Measurements from ENCODE around the gene ACTR10.
A peak's percentile ranks its signal among the peaks of the same experiment; 100 is the strongest.
"Not testable (repeated sequence)": the region's sequence is repeated elsewhere in the genome, so short reads cannot be mapped to it uniquely, and the experiment has no call there.

Gene ACTR10

DNA sequence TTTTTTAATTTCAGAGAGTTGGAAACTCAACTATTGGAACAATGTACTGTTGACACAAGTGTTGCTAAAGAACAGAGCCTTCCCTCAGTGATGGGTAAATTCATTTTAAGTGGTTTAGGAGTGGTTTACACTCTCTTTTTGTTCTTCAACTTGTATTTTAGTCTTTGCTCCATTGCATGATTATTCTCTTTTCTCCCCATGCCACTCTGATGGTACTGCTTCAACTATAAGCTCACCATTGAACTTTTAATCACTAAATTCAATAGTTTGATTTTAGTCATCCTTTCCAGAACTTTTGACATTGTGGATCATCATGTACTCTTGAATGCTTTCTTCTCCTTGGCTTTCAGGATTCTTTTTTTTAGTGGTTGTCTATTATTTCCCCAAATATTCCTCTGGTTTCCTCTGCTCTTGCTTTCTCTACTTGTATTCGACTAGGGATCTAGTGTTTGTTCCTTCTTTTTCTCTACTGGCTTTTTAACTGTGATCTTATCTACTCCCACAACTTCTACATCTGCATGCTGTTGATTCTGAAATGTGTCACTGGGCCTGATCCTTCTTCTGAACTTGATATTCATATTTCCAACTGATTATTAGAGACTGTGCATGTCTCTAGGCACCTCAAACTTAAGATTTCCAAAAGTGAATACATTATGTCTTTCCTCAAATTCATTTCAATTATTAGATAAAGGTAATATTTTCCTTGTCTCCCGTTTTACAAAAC is 15.4 kb downstream of the ACTR10 start:
- DNase-seq = no peak

DNA sequence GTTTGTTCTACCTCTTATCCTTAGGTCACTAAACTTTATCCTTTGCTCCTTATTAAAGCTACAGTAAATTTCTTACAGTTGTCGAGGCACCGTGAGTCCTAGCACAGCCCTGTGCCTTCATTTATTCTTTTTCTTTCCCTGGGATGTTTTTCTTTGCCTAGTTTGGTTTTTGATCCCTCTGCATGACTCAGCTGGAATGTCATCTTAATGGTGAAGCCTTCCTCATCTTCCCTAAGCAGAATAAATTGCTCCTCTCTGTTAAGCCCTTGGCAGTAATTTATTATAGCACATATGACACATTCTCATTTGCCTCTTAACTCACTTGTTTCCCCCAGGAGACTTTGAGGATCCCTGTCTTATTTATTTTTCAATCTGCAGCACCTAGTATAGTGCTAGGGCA is 16.6 kb downstream of the ACTR10 start:
- DNase-seq = no peak

DNA sequence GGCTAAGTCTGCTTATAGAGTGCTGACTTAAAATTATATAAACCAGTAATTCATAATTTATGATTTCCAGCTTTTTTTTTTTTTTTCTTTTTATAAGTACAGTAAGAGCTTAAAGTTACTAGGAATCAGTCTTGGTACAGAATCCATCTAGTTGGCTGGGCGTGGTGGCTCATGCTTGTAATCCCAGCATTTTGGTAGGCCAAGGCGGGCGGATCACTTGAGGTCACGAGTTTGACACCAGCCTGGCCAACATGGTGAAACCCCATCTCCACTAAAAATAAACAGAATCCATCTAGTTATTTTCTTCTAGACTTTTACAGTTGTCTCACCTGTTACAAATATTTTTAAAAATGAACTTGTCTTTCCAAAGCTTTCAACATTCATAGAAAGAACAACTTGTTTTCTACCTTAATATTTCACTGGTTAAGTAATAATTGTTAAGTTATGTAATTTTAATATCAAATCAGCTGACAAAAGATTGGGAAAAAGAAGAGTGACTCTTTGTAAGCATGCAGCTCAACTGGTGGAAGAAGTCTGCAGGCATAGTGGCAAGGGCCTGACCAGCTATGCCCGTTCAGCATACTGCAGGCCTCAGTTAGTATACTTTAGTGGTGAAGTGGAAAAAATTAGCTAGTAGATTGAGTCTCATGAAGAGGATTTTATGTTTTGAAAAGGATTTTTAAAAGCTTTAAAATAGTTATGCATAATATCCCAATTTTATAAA is 27.3 kb downstream of the ACTR10 start:
- no peak for DNase-seq

DNA sequence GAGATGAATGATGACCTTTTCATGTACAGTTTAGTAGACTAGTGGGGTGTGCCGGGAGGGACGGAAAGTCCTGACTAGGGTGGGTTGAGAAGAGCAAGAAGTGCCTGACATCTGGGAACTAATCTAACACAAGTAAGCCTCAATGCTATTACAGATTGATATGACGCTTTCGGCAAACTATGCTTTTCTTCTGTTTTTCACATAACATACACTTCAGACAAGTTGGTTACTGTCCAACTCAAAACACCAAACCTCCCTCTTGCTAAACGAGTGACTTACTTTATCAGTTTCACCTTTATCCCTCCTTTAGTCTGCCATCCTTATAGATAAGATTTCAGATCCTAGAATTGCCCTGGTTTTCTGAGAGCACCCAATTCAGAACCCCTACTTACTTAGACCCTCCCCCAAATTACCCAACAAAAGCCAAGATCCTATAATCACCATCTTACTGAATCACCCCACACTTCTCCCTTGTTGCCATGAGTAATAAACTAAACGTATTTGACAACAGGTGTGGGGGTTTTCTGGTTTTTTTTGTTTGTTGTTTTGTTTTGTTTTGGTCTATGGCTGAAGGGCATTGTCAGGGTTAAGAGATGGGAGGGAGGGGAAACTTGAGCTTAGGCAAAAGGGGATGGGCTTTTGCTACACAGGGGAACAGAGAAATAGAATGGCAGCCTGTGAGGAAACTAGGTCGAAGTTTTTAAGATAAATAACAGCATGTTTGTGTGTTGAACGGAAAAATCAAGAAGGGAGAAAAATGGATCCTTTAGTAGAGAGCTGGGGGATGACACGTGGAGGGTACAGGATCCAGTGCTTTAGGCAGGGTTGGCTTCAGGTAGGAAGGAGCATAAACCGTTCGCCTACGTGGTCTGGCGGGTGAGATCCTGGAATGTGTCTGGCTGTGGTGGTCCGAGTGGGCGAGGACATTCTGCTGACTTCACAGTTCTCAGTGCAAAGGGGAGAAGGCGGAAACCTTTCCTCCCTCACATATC is 38.6 kb downstream of the ACTR10 start:
- DNase-seq = peak in 9 of 56 donors; percentile 1 to 42 (median 4)

DNA sequence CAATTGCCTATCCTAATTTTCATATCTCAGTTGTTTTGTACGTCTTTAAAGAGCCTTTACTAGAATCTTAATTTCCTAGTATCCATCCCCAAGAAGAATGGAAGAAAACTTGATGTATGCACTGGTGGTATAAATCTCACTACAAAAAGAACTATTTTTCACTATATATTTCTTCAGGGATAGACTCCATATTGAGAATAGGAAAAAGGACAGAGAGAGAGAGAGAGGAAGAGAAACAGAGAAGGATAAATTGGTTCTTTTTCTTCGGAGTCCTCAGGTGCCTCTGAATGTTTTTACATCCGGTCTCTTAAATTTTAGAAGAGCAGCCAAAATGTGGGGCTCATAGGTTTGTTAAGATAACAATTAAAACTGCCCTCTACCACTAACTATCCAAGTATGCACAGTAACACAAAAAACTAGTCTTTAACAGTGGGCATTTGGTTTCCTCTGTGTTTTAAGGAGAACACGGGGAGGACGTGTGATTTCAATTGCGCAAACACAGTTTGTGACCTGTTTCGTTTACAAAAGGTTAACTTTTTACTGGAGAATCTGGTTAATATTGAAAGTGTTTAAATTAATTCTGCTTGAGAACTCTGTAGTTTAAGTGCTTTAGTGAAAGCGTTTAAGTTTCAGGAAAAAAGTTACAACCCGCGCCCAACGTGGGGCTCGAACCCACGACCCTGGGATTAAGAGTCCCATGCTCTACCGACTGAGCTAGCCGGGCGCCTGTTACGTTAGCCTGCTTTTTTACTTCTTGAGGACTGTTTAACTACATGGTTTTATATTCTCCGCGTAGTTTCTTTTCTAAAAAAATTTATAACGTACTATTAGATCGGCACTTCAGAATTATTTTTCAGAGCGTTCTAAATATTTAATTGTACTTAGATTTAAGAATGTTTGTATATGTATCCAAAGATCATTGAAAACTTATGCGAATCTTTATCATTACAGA is 39.6 kb downstream of the ACTR10 start:
- DNase-seq = peak in 52 of 56 donors; percentile 5 to 85 (median 44)

DNA sequence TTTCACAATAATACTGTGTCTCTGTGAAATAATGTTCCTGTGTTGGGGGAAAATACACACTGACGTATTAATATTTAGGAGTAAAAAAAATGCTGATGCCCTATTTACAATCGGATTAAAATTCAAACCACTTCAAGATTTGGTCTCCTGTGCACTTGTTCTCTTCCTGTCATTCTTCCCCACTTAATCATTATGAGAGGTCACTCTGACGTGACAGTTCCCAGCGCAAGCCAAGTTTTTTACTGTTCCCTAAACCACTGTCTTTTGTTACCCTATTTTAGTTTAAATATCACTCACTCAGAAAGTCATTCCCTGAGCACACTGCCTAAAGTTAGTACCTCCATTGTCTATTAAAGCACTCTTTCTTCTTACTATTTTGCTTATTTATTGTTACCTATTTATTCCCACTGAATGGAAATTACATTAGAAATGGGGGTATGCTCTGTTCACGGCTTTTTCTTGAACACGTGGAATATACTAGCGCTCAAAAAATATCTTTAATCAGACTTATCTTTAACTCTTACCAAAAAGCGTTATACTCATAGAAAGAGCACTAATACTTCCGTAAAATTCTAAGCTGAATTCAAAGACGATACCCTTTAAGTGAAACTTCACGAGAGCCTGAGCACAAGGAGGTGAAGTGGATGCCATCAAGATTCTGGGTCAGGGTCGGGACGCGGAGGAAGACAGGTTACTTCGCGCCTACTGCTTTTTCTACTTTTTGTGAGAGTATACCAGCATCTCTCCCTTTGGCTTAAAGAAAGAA is 44.0 kb downstream of the ACTR10 start:
- DNase-seq = no peak

DNA sequence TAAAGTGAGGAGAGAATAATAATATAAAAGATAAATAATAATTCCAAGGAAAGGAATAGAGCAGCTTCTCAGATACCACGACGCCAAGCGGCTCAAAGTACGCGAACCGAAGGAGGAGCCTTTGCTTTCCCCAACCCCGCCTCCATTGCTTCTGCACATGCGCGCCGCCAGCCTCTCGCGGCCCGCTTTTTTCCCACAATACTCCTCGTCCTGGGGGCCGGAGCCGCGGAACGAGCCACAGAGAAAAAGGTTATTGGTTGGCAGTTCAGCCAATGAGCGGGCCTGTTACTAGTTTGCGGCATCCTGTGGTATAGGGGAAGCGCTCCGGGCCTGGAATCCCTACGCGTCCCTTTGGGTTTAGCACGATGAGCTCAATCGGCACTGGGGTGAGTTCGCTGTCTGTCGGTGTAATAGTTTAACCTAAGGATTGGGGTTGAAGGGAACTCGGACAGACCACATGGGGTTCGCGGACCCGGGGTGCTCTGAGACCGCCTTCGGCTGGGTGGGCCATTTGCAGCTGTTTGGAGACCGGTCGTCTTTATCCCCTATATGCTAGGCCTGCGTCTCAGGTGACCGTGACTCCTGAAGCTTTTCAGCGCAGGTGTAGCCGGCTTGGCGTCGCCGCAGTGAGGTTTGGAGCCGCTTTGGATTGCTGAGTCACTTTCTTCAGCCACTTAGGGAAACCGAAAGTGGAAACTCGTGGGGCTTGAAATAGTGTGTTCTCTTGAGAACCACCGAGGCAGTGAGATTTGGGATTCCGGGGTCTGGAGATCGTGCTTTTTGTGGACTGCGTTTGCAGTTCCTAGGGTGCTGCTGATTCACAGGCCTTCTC is 44.8 kb downstream of the ACTR10 start, which contains the start of gene PSMA3:
Gene PSMA3, plus strand, starts transcription at position 288 of the 832 bp plus-strand sequence. Its CDS starts 78 bp downstream, at position 366.
- DNase-seq = peak; percentile 74 to 99 (median 95)

DNA sequence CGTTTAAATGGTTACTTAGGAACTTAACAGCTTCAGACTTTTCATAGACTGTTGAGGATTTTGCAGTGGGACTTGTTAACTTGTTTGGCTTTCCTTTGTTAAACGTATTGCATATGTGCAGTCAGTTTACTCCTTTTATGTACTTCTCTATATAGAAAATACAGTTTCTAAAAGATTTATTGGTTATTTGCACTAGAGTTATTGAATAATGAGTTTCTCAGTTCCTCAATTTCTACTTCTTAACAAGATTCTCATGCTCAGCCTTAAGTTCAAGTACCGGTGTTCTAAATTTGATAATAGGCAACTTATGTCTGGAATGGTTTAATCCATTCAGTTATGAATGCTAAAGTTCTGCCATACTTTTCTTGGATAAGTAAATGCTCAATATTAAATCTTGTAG is 45.6 kb downstream of the ACTR10 start:
- no peak for DNase-seq

DNA sequence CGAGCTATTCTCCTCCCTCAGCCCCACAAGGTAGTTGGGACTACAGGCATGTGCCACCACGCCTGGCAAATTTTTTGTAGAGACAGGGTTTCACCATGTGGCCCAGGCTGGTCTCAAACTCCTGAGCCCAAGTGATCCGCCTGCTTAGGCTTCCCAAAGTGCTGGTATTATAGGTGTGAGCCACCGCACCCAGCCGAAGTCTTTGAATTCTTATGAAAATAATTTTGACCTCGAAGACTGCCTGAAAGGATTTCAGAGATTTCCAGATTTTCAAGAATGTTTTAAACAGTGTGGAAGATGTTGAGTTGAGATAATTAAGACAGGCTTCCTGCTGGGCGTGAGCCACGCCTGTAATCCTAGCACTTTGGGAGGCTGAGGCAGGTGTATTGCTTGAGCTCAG is 49.7 kb downstream of the ACTR10 start:
- no peak for DNase-seq

DNA sequence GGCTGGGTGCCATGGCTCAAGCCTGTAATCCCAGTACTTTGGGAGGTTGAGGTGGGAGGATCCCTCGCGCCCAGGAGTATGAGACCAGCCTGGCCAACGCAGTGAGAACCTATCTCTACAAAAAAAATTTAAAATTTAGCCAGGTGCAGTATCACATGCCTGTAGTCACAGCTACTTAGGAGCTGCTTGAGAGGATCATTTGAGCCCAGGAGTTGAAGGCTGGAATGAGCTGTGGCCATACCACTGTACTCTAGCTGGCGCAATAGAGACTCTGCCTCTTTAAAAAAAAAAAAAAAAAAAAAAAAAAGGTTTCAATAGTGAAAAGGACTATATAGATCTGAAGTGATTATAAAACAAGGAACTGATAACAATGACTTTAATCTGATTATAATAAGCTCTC is 58.2 kb downstream of the ACTR10 start:
- no peak for DNase-seq

DNA sequence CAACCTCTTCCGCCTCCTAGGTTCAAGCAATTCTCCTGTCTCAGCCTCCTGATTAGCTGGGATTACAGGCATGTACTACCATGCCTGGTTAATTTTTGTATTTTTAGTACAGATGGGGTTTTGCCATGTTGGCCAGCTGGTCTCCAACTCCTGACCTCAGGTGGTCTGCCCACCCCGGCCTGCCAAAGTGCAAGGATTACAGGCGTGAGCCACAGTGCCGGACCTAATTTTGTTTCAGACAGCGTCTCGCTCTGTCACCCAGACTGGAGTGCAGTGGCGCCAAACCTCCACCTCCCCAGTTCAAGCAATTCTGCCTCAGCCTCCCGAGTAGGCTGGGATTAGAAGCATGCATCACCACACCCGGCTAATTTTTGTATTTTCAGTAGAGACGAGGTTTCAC is 62.1 kb downstream of the ACTR10 start:
- not testable (repeated sequence) for DNase-seq

DNA sequence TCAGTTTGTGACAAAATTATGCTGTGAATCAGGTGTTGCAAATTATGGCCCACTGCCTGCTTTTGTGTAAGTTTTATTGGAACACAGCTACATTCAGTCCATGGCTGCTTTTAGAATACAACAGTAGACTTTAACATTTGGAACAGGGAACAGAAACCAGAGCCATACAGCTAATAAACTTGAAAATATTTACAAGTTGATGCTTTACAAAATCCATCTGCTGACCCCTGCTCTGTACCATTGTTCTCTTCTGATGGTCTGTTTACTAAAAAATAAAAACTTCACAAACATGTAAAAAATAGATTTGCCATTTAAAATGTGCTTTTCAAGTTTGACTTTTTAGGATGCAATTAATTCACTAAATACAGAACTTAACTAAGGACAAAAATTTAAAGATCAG is 65.5 kb downstream of the ACTR10 start:
- no peak for DNase-seq

DNA sequence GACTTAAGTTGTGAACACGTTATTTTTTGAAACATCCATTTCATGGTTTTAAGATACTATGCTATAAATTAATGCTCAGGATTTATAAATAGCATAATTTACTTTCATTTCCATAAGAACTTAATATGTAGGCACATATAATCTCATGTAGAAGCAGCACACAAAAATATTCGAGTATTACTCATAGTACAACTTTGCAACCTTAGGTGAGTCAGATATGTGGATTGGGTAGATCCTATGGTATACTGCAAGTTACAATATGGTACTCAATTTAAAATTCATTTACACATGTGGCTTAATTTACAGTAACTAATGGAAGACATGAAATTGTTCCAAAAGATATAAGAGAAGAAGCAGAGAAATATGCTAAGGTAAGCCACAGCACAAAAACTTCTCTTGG is 70.7 kb downstream of the ACTR10 start:
- no peak for DNase-seq

DNA sequence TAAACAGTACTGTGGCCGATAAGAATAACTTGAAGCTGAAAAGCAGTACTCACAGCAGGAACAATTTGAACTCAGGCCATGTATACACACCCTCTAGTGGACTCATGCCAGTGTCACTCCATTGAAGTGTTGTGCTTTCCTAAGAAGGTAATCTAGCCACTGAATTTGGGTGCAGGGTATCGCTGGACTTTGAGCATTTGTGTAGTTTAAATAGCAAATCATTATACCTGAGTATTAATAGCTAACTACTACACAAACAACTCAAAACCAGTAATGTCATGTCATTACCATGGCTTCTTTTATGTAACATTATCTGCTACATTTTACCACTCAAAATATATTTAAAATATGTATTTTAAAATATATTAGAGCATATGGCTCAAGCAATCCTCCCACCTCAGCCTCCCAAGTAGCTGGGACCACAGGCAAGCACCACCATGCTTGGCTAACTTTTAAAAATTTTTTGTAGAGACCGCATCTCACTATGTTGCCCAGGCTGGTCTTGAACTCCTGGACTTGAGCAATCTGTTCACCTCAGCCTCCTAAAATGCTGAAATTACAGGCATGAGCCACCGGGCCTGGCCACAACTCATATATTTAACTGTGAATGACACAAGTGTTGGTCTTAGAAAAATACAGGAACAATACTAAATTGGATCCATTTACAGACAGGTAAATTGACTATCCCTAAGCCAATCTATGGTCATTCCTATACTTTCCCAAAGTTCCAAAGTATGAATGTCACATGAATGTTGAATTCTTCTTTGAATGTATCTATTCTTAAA is 72.8 kb downstream of the ACTR10 start:
- DNase-seq = peak in 1 of 56 donors; percentile 3

DNA sequence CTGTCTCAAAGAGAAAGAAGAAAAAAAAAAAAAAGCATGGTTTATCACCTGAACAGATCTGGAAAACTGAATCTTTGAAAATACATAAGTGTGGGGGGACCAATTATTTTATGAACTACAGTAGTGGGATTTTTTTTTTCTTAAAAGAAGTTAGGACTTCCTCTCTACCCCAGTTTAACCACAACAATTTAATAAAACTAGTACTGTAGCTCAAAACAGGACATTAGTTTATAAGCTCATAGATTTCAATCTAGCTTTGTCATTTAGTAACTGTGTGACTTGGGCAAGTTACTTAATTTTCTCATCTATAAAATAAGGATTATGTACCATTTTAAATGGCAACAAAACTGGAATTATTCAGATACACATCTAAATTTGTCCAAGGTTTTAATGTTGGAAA is 74.9 kb downstream of the ACTR10 start:
- no peak for DNase-seq

DNA sequence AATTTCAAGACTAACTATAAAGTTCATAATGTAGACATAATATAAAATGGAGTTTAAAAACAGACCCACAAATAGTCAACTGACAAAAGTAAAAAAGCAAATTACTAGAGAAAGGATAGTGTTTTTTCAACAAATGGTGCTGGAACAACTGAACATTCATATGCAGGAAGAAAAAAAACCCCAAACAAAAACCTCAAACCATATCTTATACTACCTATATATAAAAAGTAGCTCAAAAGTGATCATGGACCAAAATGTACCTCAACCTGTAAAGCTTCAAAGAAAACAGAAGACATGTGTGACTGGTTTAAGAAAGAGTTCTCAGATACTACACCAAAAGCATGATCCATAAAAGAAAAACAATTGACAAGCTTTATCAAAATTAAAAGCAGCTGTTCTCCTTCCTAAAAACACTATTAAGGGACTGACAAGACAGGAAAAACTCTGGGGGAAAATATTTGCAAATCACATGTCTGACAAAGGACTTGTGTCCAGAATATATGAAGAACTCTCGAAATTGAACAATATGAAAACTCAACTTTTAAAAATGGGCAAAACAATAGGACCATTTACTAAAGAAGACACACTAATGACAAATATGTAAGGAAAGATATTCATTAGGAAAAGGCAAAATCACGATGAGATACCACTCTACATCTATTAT is 75.7 kb downstream of the ACTR10 start:
- DNase-seq = no peak

DNA sequence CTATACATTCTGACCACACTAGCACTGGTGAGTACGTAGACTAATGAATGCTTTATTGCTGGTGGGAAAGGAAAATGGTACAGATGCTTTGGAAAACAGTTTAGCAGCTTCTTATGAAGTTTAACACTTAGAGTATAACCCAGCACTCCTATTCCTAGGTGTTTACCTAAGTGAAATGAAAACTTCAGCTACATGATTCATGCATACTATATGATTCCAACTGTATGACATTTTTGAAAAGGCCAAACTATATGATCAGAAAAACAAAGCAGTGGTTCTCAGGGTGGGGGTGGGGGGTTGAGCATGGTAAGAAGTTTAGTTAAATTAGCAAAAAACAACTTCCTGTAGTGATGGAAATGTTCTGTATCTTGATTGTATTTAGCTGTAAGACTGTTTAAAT is 76.3 kb downstream of the ACTR10 start:
- DNase-seq = no peak
